EL (cell line): ENCODE data around the gene SELPLG.
"Not testable (repeated sequence)": the region's sequence is repeated elsewhere in the genome, so short reads cannot be mapped to it uniquely, and the experiment has no call there.

Experiments
- DNase-seq: peaks from one replicate; pipeline ENCODE4 v3.0.0-alpha.2; 2016

SELPLG gene, protein sequence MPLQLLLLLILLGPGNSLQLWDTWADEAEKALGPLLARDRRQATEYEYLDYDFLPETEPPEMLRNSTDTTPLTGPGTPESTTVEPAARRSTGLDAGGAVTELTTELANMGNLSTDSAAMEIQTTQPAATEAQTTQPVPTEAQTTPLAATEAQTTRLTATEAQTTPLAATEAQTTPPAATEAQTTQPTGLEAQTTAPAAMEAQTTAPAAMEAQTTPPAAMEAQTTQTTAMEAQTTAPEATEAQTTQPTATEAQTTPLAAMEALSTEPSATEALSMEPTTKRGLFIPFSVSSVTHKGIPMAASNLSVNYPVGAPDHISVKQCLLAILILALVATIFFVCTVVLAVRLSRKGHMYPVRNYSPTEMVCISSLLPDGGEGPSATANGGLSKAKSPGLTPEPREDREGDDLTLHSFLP

GRCh38 chr12:108633534-108634248, at the start of gene SELPLG:
SELPLG (minus strand) TSS chr12:108633894; CDS start chr12:108624307, 9,587 bp downstream.
- no peak for DNase-seq

GRCh38 chr12:108681317-108681716, 47.6 kb upstream of the SELPLG start:
- DNase-seq: no peak

GRCh38 chr12:108679106-108679681, 45.5 kb upstream of the SELPLG start:
- DNase-seq: no peak

- DNase-seq: no peak
These were observed 44.5 kb upstream of the SELPLG start for GRCh38 chr12:108678104-108678730.

DNA sequence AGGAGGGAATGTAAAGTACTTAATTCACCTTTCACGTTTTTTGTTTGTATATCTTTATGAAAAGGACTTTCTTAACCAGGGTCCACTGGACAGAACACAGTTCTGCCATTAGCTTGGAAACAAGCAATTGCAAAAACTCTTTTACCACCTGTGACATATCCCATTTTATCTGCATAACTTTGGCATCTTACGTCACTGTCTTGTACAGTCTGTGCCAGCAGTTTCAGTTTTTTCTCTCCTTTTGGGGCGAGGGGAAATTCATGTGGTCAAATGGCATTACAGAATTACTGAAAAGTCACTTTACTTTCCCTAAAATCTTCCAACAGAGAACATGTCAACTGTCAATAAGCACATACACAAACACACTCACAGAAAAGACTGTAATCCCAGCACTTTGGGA, 43.7 kb upstream of the SELPLG start:
- DNase-seq: no peak

GRCh38 chr12:108676707-108677106, 43.0 kb upstream of the SELPLG start:
- no peak for DNase-seq

DNA sequence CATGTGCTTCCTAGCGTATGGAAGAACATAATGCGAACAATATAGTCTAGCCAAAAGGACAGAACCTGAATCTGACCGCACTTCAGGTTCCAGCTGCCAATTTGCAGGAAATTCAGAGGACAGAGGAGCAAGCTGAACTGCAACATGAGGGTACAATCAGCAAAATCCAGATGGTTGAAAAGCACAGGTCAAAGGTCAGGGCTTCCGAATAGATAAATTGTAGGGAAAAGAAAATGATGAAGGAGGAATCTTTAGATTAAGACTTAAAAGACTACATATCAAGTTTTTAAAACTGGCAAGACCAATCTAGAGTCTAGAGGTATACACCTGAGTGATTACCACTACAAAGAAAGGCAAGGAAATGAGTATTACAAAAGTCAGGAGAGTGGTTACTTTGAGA, 42.1 kb upstream of the SELPLG start:
- no peak for DNase-seq

- no peak for DNase-seq
These were observed 38.4 kb upstream of the SELPLG start for GRCh38 chr12:108672054-108672453.

DNA sequence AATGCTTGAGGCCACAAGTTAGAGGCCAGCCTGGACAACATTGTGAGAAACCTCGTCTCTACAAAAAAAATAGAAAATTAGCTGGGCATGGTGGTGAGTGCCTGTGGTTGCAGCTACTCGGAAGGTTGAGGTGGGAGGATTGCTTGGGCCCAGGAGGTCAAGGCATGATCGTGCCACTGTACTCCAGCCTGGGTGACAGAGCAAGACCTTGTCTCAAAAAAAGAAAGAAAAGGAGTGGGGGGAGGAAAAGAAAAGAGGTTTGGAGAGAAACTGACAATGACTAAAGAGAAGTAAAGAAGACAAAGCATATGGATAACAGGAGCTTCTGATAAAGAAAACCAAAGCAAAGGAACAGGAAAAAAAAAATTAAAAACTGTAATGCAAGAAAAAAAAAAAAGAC, 37.4 kb upstream of the SELPLG start:
- DNase-seq: no peak

- no peak for DNase-seq
These were observed 36.5 kb upstream of the SELPLG start for GRCh38 chr12:108670066-108670631.

- DNase-seq: no peak
These were observed 34.8 kb upstream of the SELPLG start for GRCh38 chr12:108668542-108668941.

DNA sequence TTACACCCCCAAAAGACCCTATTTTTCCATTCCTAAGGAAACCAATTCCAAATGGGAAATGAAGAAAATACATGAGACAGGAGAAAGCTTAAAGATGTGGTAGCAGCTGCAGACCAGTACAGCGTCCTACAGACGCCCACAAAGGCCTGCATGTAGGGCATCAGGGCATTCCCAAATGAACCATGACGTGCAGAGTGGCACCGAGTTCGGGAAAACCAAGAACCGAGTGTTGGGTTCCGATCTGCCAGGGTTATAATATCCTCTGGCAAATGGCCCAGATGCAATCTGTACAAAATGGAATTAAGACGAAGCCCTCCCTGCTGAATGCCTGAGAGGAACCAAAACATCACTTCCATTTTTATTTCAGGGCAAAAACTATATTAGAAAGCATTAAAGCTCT, 34.4 kb upstream of the SELPLG start:
- DNase-seq: no peak

DNA sequence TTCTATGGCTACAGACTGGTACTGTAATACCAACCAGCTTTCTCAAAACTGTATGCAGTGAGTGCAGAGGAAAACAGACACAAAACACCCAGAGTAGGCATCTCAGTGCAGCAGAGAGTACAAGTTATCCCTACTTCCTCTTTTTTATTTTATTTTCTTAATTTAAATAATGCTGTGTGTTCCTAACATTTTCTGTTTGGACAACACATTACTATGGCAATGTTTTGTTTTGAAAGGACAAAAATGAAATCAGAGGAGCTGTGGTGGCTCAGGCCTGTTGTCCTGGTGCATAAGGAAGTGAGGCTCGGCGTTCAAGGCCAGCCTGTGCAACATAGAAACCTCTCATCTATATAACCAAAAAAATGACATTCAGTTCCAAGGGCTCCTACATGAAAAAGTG, 33.7 kb upstream of the SELPLG start:
- no peak for DNase-seq

GRCh38 chr12:108666401-108666881, 32.7 kb upstream of the SELPLG start:
- DNase-seq: peak; percentile 45

GRCh38 chr12:108665608-108666202, 32.0 kb upstream of the SELPLG start:
- DNase-seq: no peak

GRCh38 chr12:108664338-108665258, 30.9 kb upstream of the SELPLG start:
- peak; percentile 96 for DNase-seq

- no peak for DNase-seq
These were observed 29.8 kb upstream of the SELPLG start for GRCh38 chr12:108663324-108664015.

GRCh38 chr12:108658115-108658514, 24.4 kb upstream of the SELPLG start:
- DNase-seq: not testable (repeated sequence)

DNA sequence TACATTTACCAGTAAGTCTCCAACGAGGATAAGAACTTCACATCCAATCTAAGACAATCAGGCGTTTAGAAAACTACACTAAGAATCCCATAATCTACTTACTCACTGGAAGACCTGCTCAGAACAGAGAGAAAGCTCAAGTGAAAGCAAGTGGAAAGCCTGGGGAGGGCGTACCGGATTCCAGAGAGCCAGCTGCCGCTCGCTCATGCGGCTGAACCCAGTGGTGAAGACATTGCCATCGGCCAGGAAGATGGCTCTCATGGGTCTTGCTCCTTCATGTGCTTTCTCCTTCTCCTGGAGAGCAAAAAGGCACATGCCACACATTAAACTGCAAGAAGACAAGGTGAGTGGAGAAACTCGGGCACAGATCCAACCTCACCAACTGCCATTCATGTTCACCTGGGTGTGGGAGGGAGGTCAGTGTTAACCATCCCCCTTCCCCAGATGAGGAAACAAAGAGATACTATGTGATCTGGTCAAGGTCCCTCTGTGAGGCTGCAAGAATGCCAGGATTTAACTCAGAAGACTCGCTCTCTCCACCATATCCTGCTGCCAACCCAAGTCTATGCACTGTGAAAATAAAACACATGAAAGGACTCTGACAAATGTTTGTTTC, 23.5 kb upstream of the SELPLG start:
- no peak for DNase-seq

DNA sequence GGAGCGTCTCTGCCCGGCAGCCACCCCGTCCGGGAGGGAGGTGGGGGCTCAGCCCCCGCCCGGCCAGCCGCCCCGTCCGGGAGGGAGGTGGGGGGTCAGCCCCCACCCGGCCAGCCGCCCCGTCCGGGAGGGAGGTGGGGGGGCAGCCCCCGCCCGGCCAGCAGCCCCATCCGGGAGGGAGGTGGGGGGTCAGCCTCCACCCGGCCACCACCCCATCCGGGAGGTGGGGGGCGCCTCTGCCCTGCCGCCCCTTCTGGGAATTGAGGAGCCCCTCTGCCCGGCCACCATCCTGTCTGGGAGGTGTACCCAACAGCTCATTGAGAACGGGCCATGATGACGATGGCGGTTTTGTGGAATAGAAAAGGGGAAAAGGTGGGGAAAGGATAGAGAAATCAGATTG, 22.6 kb upstream of the SELPLG start:
- DNase-seq: not testable (repeated sequence)
